H1 (cell line): ENCODE data around the gene ANXA2. TPM values are rescaled to one million over a fixed set of nuclear protein-coding genes. Genes with fewer than 3 reads are reported as not detected.

ENCODE experiments used
- CTCF ChIA-PET: fragments of 300-600 bp; sonication (Branson Sonifier 250); formaldehyde crosslinking; loops from one replicate; lab custom pipeline; 2021; ENCODE audit not compliant: partially characterized antibody; lab: Charles Lee
- POLR2A ChIA-PET: fragments of 300-600 bp; sonication (Branson Sonifier 250); formaldehyde crosslinking; loops from one replicate; lab custom pipeline; 2021; ENCODE audit warnings: inconsistent platforms; ENCODE audit not compliant: partially characterized antibody; lab: Charles Lee
- DNase-seq, 2 experiments: peaks; one replicate each; pipeline versions ENCODE4 v3.0.0 to v3.0.0-alpha.2; 2010 to 2022; ENCODE audit warnings: low spot score in 2 of 2, low read depth in 1 of 2, mixed read lengths in 1 of 2
- FAIRE-seq: peaks from 2 replicates; lab custom pipeline; 2011; peaks lifted over from hg19 to GRCh38; lab: Jason Lieb, UNC
- H2AFZ ChIP-seq: 2 replicates; pipeline ENCODE4 v1.8.1; 2012; ENCODE audit warnings: low read length, inconsistent platforms
- H2AK5ac ChIP-seq: 2 replicates; pipeline ENCODE4 v1.6.1; 2013; ENCODE audit warnings: low read depth, low read length
- H2BK120ac ChIP-seq: replicated peaks from 2 replicates; pipeline ENCODE3; 2013; ENCODE audit warnings: low read depth, low read length, inconsistent platforms
- H2BK12ac ChIP-seq: 2 replicates; pipeline ENCODE4 v1.6.1; 2013; ENCODE audit warnings: low read depth, low read length
- H2BK15ac ChIP-seq: 2 replicates; pipeline ENCODE4 v1.6.1; 2013; ENCODE audit warnings: low read length
- H2BK20ac ChIP-seq: 2 replicates; pipeline ENCODE4 v1.6.1; 2013; ENCODE audit warnings: low read length
- H2BK5ac ChIP-seq: 2 replicates; pipeline ENCODE4 v1.6.1; 2013; ENCODE audit warnings: low read depth, low read length
- H3K14ac ChIP-seq: 2 replicates; pipeline ENCODE4 v1.6.1; 2013; ENCODE audit warnings: inconsistent platforms; ENCODE audit not compliant: insufficient read length
- H3K18ac ChIP-seq: 2 replicates; pipeline ENCODE4 v1.6.1; 2013; ENCODE audit warnings: low read length; ENCODE audit errors: extremely low read depth
- H3K23ac ChIP-seq: 2 replicates; pipeline ENCODE4 v1.6.1; 2013; ENCODE audit warnings: inconsistent platforms; ENCODE audit not compliant: insufficient read length
- H3K23me2 ChIP-seq: 2 replicates; pipeline ENCODE4 v1.6.1; 2013; ENCODE audit warnings: low read depth, low read length
- H3K27ac ChIP-seq: 2 replicates; pipeline ENCODE4 v1.6.1; 2011; ENCODE audit warnings: low read depth, low read length, inconsistent platforms
- H3K27me3 ChIP-seq, 4 experiments: replicated peaks in 1 of 4; 1 replicate in 1 of 4; 2 replicates in 3 of 4; pipeline versions ENCODE4 v1.6.1 to v1.8.1; 2011 to 2013; ENCODE audit warnings: low read length in 3 of 4, mild to moderate bottlenecking in 3 of 4, inconsistent platforms in 2 of 4, mixed read lengths in 2 of 4, moderate library complexity in 1 of 4; ENCODE audit not compliant: control insufficient read depth in 3 of 4, insufficient read depth in 3 of 4; ENCODE audit errors: extremely low read depth in 1 of 4
- H3K36me3 ChIP-seq, 4 experiments: 2 replicates each; pipeline versions ENCODE4 v1.6.1 to v1.8.1; 2011 to 2013; ENCODE audit warnings: mild to moderate bottlenecking in 4 of 4, low read length in 3 of 4, moderate library complexity in 2 of 4, control low read depth in 1 of 4, inconsistent platforms in 1 of 4; ENCODE audit not compliant: insufficient read depth in 4 of 4, control insufficient read depth in 2 of 4
- H3K4ac ChIP-seq: replicated peaks from 2 replicates; pipeline ENCODE3; 2013; ENCODE audit warnings: low read length, low read depth, mixed read lengths, inconsistent platforms; ENCODE audit not compliant: insufficient read length
- H3K4me1 ChIP-seq, 4 experiments: replicated peaks in 1 of 4; 1 replicate in 1 of 4; 2 replicates in 3 of 4; pipeline versions ENCODE4 v1.6.1 to v1.8.1; 2011 to 2013; ENCODE audit warnings: low read length in 3 of 4, inconsistent platforms in 2 of 4, mixed read lengths in 1 of 4; ENCODE audit not compliant: insufficient read depth in 4 of 4, control insufficient read depth in 3 of 4
- H3K4me2 ChIP-seq, 2 experiments: 2 replicates each; pipeline versions ENCODE4 v1.6.1 to v1.8.1; 2011 to 2013; ENCODE audit warnings: low read depth in 2 of 2, low read length in 2 of 2, control low read depth in 1 of 2, inconsistent platforms in 1 of 2, mild to moderate bottlenecking in 1 of 2; ENCODE audit not compliant: insufficient read depth in 1 of 2
- H3K4me3 ChIP-seq, 4 experiments: fragments of 200-600, 300-600 bp in 1 of 4; sonication (generic), shearing (Covaris generic), sonication (Bioruptor Twin) in 1 of 4; 2 replicates each; pipeline versions ENCODE4 v1.5.1 to v1.8.1; 2011 to 2016; ENCODE audit warnings: low read length in 4 of 4, low read depth in 3 of 4, control low read depth in 2 of 4, inconsistent platforms in 2 of 4, mild to moderate bottlenecking in 2 of 4, mixed read lengths in 1 of 4, moderate library complexity in 1 of 4; ENCODE audit not compliant: insufficient read depth in 2 of 4; ENCODE audit errors: extremely low read depth in 1 of 4
- H3K56ac ChIP-seq: replicated peaks from 2 replicates; pipeline ENCODE3; 2013; ENCODE audit warnings: low read depth, mild to moderate bottlenecking, mixed read lengths, low read length, inconsistent platforms; ENCODE audit not compliant: insufficient read length
- H3K79me1 ChIP-seq: 2 replicates; pipeline ENCODE4 v1.6.1; 2013; ENCODE audit warnings: low read depth, low read length, control low read depth
- H3K79me2 ChIP-seq, 2 experiments: 2 replicates each; pipeline versions ENCODE4 v1.6.1 to v1.8.1; 2012 to 2013; ENCODE audit warnings: low read length in 2 of 2, mild to moderate bottlenecking in 2 of 2, inconsistent platforms in 1 of 2; ENCODE audit not compliant: insufficient read depth in 2 of 2, control insufficient read depth in 1 of 2
- H3K9ac ChIP-seq, 4 experiments: replicated peaks in 1 of 4; 1 replicate in 1 of 4; 2 replicates in 3 of 4; pipeline versions ENCODE4 v1.6.1 to v1.8.1; 2011 to 2013; ENCODE audit warnings: low read depth in 3 of 4, low read length in 3 of 4, control low read depth in 2 of 4, mild to moderate bottlenecking in 2 of 4, moderate library complexity in 2 of 4, inconsistent platforms in 1 of 4; ENCODE audit errors: extremely low read depth in 1 of 4
- H3K9me3 ChIP-seq, 2 experiments: 2 replicates each; pipeline versions ENCODE4 v1.6.1 to v1.8.1; 2012 to 2013; ENCODE audit warnings: mild to moderate bottlenecking in 2 of 2, moderate library complexity in 2 of 2, control low read depth in 1 of 2, inconsistent platforms in 1 of 2, low read depth in 1 of 2, low read length in 1 of 2, mixed read lengths in 1 of 2; ENCODE audit not compliant: insufficient read depth in 2 of 2
- H4K20me1 ChIP-seq, 2 experiments: replicated peaks in 1 of 2; 2 replicates each; pipeline versions ENCODE3 to v1.8.1; 2011 to 2013; ENCODE audit warnings: inconsistent platforms in 2 of 2, low read length in 2 of 2, mild to moderate bottlenecking in 1 of 2; ENCODE audit not compliant: insufficient read depth in 2 of 2, control insufficient read depth in 1 of 2
- H4K5ac ChIP-seq: 2 replicates; pipeline ENCODE4 v1.6.1; 2013; ENCODE audit warnings: low read length, low read depth, mixed read lengths, inconsistent platforms; ENCODE audit not compliant: insufficient read length
- H4K8ac ChIP-seq: 2 replicates; pipeline ENCODE4 v1.8.0; 2013; ENCODE audit warnings: mild to moderate bottlenecking, moderate library complexity, low read length, inconsistent platforms; ENCODE audit not compliant: insufficient read depth; ENCODE audit errors: extremely low read depth
- H4K91ac ChIP-seq: replicated peaks from 2 replicates; pipeline ENCODE3; 2013; ENCODE audit warnings: low read length, mixed read lengths, inconsistent platforms; ENCODE audit not compliant: insufficient read length
- EGR1 ChIP-seq: IDR thresholded peaks from 2 replicates; pipeline ENCODE4 v1.6.1; 2011; ENCODE audit warnings: low read depth, low read length, borderline replicate concordance
- WGBS, 2 experiments: shearing (Covaris generic) in 1 of 2; methylation state at CpG; one replicate each; pipeline versions ENCODE4 v1.1.6 to v1.1.7; 2013 to 2015; ENCODE audit warnings: low lambda C conversion rate in 2 of 2, mixed read lengths in 2 of 2, inconsistent platforms in 1 of 2, low coverage in 1 of 2, missing lambda C conversion rate in 1 of 2; ENCODE audit not compliant: insufficient replicate concordance in 2 of 2, insufficient coverage in 1 of 2, insufficient read length in 1 of 2; ENCODE audit errors: extremely low coverage in 1 of 2, missing lambda C conversion rate in 1 of 2; 5-methylcytosine and 5-hydroxymethylcytosine counted together
- polyA plus RNA-seq, 7 experiments: library from polyadenylated mRNA; depleted of rRNA in 3 of 7; stranded (reverse) in 5 of 7; unstranded in 2 of 7; fragments of >200 nt in 5 of 7; fragments of 200-250 nt in 2 of 7; gene quantifications; 1 replicate in 5 of 7; 2 replicates in 1 of 7; 4 replicates in 1 of 7; pipeline versions ENCODE4 v1.2.1 to v1.2.3, GENCODE V29; 2011 to 2013; ENCODE audit warnings: missing spikeins in 2 of 7, mixed read lengths in 2 of 7
- total RNA-seq: library from RNA; stranded (reverse); fragmentation: NEBNext Ultra II Directional; extraction: Animal tissue kit (Norgen Biotek cat#: 25700); gene quantifications from 2 replicates; pipeline ENCODE4 v1.2.1, GENCODE V29; 2021

The ANXA2 gene
- total and polyA plus RNA-seq, 2 of the 8 experiments (the other 6 are each of a cell fraction or from before 2014, with no cell fraction given) = 178 to 217 TPM

- H3K18ac ChIP-seq = no peak overlapping the region
- no peaks in the 10 kb centered on the region for H3K9me3 ChIP-seq
- FAIRE-seq = no peak
- no peak overlapping the region for H4K91ac ChIP-seq
- peaks cover 0 to under 1% of the 10 kb centered on the region in 2 experiments for H4K20me1 ChIP-seq
- H3K4me3 ChIP-seq = no peak overlapping the region
- no peak overlapping the region for H2AFZ ChIP-seq
- no peak overlapping the region for H3K4ac ChIP-seq
- H3K4me2 ChIP-seq = no peak overlapping the region
- H3K79me1 ChIP-seq = no peaks in the 10 kb centered on the region
- H4K5ac ChIP-seq = no peak overlapping the region
- no peak overlapping the region for H2BK5ac ChIP-seq
- H3K27ac ChIP-seq = no peak overlapping the region
- H4K8ac ChIP-seq = no peak overlapping the region
- H3K36me3 ChIP-seq = peaks cover 2 to 52% (median 17%) of the 10 kb centered on the region in 4 experiments; a peak in 7 of 8 replicates
- no peaks in the 10 kb centered on the region for H3K27me3 ChIP-seq
- H3K4me1 ChIP-seq = no peaks in the 10 kb centered on the region; a peak in 1 of 7 replicates
- no peak for DNase-seq
- H2BK12ac ChIP-seq = no peak overlapping the region
- no peak for TF ChIP-seq EGR1
- no peak overlapping the region for H3K23ac ChIP-seq
- H3K79me2 ChIP-seq = no peaks in the 10 kb centered on the region
- POLR2A ChIA-PET = no interaction called here
- H3K14ac ChIP-seq = no peak overlapping the region
- 91% methylated on average over 4 of the region's 4 CpGs; no CpG with 5 or more reads in 1 of the 2 experiments for WGBS, 2 experiments
- H3K9ac ChIP-seq = no peak overlapping the region
- H2AK5ac ChIP-seq = no peak overlapping the region
- CTCF ChIA-PET = interaction anchor here (8.0 to 8.4 kb wide), 2 partner anchors 86 to 165 kb away, joined by 73 to 78 read pairs; no protein-coding TSS in a partner anchor
- no peak overlapping the region for H2BK15ac ChIP-seq
- no peak overlapping the region for H2BK120ac ChIP-seq
- H3K56ac ChIP-seq = no peak overlapping the region
- no peaks in the 10 kb centered on the region for H3K23me2 ChIP-seq
- no peak overlapping the region for H2BK20ac ChIP-seq
Observed at GRCh38 chr15:60356832-60357231, 41.0 kb downstream of the ANXA2 start.
